ENCODE results near the gene DNAH8.

DNAH8 gene

DNA sequence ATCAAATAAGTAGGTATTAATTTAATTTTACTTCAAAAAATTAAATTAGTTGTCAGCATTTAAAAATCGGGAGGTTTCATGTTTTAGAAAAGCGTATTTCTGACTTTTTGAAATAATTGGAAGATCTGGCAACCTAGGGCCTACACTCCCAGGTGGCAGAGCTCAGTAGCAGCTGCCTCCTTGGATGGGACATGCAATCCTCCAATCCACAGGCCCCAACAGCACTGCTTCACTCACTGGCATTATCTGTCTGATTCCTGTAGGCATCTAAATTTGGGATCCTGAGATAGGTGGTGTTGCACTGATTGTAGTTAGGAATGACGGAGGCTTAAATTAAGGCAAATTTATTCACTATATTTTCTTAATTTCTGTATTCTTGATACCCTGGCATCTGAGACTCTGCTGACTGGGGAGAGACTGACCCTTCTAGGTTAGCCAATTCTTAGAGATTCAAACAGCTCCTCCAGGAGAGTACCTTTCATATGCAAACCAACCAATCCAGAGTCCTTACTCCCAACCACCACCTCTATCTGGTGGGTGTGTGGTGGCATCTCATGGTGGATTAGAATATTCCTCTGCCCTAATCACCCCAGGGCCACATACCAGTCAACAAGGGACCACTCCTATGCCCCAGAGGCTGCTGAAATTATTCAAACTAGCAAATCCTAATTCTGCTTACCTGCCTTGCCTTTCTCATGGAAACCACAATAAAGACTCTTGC is 186.9 kb downstream of the DNAH8 start:
- H3K4me3 ChIP-seq (replicated peaks; ENCODE audit: low read depth, low read length): no peak overlapping the region
- no peak for DNase-seq (ENCODE audit: low read depth)
- TF ChIP-seq, protein P1, sequence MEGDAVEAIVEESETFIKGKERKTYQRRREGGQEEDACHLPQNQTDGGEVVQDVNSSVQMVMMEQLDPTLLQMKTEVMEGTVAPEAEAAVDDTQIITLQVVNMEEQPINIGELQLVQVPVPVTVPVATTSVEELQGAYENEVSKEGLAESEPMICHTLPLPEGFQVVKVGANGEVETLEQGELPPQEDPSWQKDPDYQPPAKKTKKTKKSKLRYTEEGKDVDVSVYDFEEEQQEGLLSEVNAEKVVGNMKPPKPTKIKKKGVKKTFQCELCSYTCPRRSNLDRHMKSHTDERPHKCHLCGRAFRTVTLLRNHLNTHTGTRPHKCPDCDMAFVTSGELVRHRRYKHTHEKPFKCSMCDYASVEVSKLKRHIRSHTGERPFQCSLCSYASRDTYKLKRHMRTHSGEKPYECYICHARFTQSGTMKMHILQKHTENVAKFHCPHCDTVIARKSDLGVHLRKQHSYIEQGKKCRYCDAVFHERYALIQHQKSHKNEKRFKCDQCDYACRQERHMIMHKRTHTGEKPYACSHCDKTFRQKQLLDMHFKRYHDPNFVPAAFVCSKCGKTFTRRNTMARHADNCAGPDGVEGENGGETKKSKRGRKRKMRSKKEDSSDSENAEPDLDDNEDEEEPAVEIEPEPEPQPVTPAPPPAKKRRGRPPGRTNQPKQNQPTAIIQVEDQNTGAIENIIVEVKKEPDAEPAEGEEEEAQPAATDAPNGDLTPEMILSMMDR (IDR thresholded peaks at IDR 0.05; ENCODE audit: low read length, missing control alignments): no peak

DNA sequence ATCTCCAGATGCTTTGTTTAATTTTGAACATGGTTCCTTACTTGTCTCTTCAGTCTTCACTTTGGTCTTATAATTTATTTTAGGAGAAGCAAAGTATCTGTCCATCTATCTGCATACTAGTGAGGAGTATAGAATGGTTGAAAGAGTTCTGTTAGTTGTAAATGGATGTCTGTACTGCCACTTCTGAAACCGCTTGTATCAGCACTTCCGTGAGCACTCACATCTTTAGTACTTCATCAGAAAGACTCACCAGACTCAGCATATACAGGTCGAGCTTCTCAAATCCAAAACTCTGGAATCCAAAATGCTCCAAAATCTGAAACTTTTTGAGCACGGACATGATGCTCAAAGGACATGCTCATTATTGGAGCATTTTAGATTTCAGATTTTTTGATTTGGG is 191.5 kb downstream of the DNAH8 start:
- no peak overlapping the region for H3K4me3 ChIP-seq (replicated peaks; ENCODE audit: low read depth, low read length)
- TF ChIP-seq, protein P1 (IDR thresholded peaks at IDR 0.05; ENCODE audit: low read length, missing control alignments): no peak

DNA sequence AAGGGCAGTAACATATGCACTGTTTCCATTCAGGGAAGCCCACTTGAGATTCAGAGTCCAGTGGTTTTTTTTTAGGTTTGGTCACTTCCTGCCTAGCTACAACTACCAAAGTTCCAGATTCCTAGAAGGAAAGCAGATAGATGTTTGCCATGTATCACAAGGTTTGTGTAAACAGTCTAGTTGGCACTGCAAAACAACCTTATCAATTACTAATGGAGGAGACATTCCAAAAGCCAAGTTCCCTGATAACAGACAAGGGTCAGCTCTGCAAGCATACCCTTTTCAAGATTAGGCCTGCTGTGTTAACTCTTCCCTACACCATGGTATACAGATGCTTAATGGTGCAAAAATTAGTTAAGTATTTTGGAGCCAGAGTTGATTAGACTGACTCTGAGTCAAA is 192.2 kb downstream of the DNAH8 start:
- DNase-seq (ENCODE audit: low read depth): no peak
- TF ChIP-seq, protein P1 (IDR thresholded peaks at IDR 0.05; ENCODE audit: low read length, missing control alignments): no peak
- no peak overlapping the region for H3K4me3 ChIP-seq (replicated peaks; ENCODE audit: low read depth, low read length)

More for the DNA sequence above, 191.5 kb downstream of the DNAH8 start:
- no peak for DNase-seq (ENCODE audit: low read depth)

DNA sequence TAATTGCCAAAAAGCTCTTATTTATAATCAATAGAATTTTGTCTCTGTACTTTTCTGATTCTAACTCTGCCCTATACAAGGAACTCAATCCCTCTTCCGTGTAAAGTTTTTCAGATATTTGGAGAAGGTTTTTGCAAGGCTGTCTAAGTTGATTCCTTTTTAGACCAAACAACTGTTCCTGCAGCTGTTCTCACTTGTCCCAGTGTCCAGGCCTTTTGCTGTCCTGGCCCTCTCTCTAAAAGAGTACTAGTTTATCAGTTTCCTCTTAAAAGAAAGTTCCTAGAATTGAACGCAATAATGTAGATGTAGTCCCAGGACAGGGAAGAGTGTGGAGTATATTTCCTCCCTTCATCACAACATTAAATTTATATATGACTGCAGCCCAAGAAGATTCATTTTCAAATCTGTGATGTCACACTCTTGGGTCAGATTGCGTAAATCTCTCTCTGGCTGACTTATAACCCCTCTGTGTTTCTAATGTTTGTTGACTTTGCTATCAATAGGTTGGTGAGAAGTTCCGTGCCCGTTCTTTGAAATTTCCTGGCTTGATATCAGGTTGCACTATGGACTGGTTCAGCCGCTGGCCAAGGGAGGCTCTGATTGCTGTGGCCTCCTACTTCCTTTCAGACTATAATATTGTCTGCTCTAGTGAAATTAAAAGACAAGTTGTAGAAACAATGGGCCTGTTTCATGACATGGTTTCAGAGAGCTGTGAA is 194.1 kb downstream of the DNAH8 start:
- no peak overlapping the region for H3K4me3 ChIP-seq (replicated peaks; ENCODE audit: low read depth, low read length)
- DNase-seq (ENCODE audit: low read depth): no peak
- TF ChIP-seq, protein P1 (IDR thresholded peaks at IDR 0.05; ENCODE audit: low read length, missing control alignments): no peak

DNA sequence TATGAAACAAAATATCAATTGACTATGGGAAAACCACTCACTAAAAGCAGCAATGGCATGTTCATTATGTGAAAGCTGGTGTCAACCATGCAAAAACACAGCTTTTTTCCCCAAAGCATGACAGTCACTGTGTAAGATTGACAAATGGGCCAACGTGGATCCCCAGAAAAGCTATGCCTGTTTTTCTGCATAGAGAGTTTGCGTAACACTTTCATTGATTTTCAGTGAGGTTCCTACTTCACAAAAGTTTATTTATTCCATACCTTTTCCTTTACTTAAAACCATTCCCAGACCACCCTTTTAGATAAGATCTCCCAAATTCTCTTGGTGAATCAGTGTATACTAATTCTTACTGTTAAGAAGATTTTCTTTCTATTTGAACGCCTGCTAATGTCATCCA is 195.1 kb downstream of the DNAH8 start:
- no peak overlapping the region for H3K4me3 ChIP-seq (replicated peaks; ENCODE audit: low read depth, low read length)
- no peak for DNase-seq (ENCODE audit: low read depth)
- TF ChIP-seq, protein P1 (IDR thresholded peaks at IDR 0.05; ENCODE audit: low read length, missing control alignments): no peak

DNA sequence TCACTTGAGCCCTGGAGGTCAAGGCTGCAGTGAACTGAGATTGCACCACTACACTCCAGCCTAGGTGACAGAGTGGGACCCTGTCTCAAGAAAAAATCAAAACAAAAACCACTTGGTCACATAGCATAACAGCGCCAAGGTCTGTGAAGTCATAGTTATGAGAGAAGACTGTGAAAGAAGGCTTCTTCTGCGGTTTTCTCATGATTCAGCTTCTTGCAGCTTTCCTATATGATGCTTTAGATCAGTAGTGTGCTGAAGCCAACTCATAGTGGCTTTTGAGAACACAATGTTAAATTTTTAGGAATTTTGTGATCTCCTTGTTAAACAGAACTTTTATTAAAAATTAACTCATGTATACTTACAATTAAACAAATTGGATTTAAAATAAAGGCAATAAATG is 197.3 kb downstream of the DNAH8 start:
- TF ChIP-seq, protein P1 (IDR thresholded peaks at IDR 0.05; ENCODE audit: low read length, missing control alignments): no peak
- DNase-seq (ENCODE audit: low read depth): no peak
- H3K4me3 ChIP-seq (replicated peaks; ENCODE audit: low read depth, low read length): no peak overlapping the region
